Epithelial cell of esophagus (primary cell): ENCODE results near the gene UTS2B.
A peak's percentile ranks its signal among the peaks of the same experiment; 100 is the strongest.

Experiments used
- DNase-seq: peaks from one replicate; pipeline ENCODE4 v3.0.0; 2010; ENCODE audit warnings: low read depth
- H3K4me3 ChIP-seq: 2 replicates; pipeline ENCODE4 v1.5.1; 2011; ENCODE audit warnings: mild to moderate bottlenecking, low read length, control low read depth
- TF ChIP-seq, protein P1 (sequence below): IDR thresholded peaks from 2 replicates; pipeline ENCODE4 v1.5.1; 2011; ENCODE audit warnings: low read depth, mild to moderate bottlenecking, low read length, control low read depth, inconsistent platforms; ENCODE audit not compliant: insufficient read depth; ENCODE audit errors: missing control alignments

The UTS2B gene

DNA sequence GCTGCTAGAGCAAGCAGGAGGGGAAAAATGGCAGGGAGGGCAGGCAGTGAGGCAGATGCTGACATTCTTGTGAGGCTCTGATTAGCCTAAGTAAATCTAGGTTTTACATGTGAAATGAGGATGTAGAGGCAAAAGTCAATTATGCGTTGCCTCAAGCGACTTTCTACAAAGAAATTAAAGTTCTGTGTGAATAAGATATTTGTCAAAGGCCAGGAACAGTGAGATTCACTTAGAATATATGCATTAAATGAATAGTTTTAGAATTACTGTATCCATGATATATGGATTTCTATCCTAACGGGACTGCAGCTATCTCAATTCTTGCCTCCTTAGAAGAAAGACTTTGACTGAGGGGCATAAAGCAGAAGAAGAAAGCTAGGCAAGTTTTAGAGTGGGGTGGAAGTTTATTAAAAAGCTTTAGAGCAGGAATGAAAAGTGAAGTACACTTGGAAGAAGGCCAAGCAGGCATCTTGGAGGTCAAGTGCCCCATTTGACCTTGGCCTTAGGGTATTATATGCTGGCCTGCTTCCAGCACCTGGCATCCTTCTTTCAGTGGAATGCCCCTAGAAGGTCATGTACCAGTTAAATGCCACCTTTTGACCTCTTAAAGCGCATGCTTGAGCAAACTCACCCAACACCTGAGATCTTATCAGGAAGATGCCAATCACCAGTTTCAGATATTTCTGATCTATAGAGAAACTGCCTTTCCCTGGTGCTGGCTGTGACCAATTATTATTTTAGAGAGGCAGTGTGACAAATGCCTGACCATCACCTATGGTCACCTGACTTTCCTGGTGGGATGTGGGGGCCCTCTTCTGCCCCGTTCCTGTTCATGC is 93.1 kb downstream of the UTS2B start:
- TF ChIP-seq, protein P1, sequence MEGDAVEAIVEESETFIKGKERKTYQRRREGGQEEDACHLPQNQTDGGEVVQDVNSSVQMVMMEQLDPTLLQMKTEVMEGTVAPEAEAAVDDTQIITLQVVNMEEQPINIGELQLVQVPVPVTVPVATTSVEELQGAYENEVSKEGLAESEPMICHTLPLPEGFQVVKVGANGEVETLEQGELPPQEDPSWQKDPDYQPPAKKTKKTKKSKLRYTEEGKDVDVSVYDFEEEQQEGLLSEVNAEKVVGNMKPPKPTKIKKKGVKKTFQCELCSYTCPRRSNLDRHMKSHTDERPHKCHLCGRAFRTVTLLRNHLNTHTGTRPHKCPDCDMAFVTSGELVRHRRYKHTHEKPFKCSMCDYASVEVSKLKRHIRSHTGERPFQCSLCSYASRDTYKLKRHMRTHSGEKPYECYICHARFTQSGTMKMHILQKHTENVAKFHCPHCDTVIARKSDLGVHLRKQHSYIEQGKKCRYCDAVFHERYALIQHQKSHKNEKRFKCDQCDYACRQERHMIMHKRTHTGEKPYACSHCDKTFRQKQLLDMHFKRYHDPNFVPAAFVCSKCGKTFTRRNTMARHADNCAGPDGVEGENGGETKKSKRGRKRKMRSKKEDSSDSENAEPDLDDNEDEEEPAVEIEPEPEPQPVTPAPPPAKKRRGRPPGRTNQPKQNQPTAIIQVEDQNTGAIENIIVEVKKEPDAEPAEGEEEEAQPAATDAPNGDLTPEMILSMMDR = no peak
- no peak overlapping the region for H3K4me3 ChIP-seq

DNA sequence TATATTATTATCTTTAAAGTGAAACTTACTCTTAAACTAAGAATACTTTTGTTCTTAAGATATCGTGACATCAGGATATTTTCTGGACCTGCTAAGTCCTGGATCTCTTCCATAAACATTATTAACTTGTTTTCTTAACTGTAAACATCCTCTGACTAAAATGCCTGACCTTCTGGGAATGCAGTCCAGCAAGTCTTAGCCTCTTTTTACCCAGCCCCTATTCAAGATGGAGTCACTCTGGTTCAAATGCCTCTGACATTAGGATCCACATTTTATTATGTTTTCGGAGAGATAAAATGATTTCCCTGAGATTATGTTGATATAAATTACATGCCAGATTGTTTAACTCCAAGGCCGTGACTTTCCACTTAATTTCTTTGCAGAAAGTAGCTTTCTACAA is 93.7 kb downstream of the UTS2B start:
- TF ChIP-seq, protein P1 = no peak
- DNase-seq = peak; percentile 51
- no peak overlapping the region for H3K4me3 ChIP-seq

More for the DNA sequence above, 93.1 kb downstream of the UTS2B start:
- DNase-seq = no peak

DNA sequence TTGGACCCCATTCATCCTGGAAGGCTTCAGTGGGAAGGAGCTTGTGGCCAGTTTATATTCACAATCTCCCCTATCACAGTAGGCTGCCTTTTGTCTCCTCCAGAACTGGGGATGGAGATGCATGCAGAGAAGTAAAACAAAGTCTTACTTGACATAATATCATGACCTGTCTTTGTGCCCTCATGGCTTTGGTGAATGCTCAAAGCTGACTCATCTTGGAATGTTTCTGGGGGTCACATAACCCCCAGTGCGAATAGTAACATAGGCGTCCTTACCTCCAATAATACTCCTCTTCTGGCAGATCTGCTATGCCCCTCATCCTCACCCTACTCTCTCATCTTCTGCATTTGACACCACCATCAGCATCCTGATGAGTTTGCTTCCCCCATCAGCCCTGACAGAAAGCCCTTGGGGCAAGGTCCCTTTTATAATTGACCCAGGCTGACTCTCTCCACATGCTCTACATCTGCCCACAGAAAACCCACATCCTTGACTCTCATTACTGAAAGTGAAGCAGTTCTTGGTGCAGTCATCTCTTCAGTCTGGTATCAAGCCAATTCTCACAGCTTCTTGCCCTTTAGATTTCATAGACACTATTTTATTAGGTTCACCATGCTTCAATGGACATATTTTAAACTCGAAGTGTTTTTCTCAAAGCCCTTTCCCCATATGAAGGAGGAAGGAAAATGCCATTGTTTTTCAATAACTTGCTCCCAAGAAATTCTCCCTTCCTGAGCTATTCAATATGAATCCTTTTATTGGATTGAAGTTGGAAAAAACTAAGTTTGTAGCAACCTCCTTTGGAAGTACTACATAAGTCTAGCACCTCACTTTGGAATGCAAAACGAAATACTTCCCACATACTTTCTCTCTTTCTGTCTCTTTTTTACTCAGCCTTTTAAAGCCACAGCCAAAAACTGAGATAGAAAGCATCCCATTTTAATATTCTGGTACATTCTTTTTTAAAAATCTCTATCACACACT is 94.7 kb downstream of the UTS2B start:
- TF ChIP-seq, protein P1 = no peak
- H3K4me3 ChIP-seq = no peak overlapping the region
- DNase-seq = no peak

DNA sequence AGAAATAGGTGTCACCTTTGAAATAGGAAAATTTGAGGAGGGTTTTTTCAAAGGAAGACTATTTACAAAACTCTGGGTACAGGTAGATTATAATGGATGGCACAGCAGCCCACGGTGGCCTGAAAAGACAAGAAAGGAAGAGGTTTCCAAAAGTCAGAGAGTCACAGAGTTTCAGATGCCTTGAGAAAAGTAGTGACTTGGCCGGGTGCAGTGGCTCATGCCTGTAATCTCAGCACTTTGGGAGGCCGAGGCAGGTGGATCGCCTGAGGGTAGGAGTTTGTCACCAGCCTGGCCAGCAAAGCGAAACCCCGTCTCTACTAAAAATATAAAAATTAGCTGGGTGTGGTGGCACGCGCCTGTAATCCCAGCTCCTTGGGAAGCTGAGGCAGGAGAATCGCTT is 96.1 kb downstream of the UTS2B start:
- no peak for DNase-seq
- TF ChIP-seq, protein P1 = no peak
- H3K4me3 ChIP-seq = no peak overlapping the region

DNA sequence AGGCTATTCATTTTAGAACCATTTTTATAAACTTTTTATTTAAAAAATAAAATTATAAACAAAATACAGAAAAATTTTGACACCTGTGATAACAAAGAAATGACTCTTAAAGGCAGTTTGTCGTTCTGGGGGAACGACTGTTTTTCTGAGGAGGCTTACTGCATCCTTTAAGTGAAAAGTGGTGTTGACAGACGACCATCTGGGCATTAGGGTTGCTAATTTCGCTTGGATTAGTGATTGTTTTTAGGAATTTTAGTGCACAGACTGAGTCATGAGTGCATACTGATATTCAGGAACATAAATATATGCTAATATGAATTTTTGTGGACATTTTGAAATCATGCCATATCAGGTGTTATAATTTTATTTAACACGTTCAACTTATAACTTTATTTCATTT is 102.8 kb downstream of the UTS2B start:
- TF ChIP-seq, protein P1 = no peak
- H3K4me3 ChIP-seq = no peak overlapping the region
- no peak for DNase-seq

DNA sequence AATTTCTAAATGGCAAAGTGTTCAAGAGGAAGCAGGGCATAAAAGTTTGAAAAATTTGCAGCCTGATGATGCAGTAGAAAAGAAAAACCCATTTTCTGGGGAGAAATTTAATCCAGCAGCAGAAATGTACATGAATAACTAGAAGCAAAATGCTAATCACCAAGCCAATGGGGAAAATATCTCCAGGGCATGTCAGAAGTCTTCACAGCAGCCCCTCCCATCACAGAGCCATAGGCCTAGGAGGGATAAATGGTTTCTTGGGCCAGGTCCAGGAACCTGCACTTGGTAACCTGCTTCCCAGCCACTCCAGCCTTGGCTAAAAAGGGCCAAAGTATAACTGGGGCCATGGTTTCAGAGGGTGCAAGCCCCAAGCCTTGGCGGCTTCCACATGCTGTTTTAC is 108.7 kb downstream of the UTS2B start:
- TF ChIP-seq, protein P1 = no peak
- no peak for DNase-seq
- H3K4me3 ChIP-seq = no peak overlapping the region
